Endothelial cell of umbilical vein (primary cell): ENCODE measurements around the gene TTC29. TPM values are rescaled to one million over a fixed set of nuclear protein-coding genes. Genes with fewer than 3 reads are reported as not detected.

Source experiments
- BruUV-seq: library from RNA; stranded (reverse); fragments of 400-500 nt; replicated peaks from 2 replicates; lab custom pipeline; 2021; lab: Mats Ljungman, UMichigan
- CTCF ChIA-PET: fragments of 300-600, 350-600 bp; sonication (Branson Sonifier 250); formaldehyde crosslinking; loops from one replicate; lab custom pipeline; 2021; ENCODE audit warnings: antibody characterized with exemption, inconsistent platforms; lab: Charles Lee
- POLR2A ChIA-PET: fragments of 300-600, 350-600 bp; sonication (Branson Sonifier 250); formaldehyde crosslinking; loops from one replicate; lab custom pipeline; 2021; ENCODE audit warnings: antibody characterized with exemption, inconsistent platforms; lab: Charles Lee
- DNase-seq: peaks from one replicate; pipeline ENCODE4 v3.0.0-alpha.2; 2011; ENCODE audit warnings: low read depth, low spot score
- FAIRE-seq: peaks from 2 replicates; lab custom pipeline; 2011; peaks lifted over from hg19 to GRCh38; lab: Jason Lieb, UNC
- H2AFZ ChIP-seq: 2 replicates; pipeline ENCODE4 v1.6.0; 2012; ENCODE audit warnings: low read depth, low read length, control low read depth, inconsistent platforms
- H3K27ac ChIP-seq: 2 replicates; pipeline ENCODE4 v1.5.1; 2011; ENCODE audit warnings: low read depth, mild to moderate bottlenecking, control low read depth, low read length, moderate library complexity; ENCODE audit not compliant: insufficient read depth
- H3K27me3 ChIP-seq, 2 experiments: 2 replicates each; pipeline versions ENCODE4 v1.6.0 to v1.6.1; 2011; ENCODE audit warnings: low read length in 2 of 2, mixed read lengths in 1 of 2; ENCODE audit not compliant: control insufficient read depth in 2 of 2, insufficient read depth in 2 of 2
- H3K36me3 ChIP-seq, 2 experiments: 2 replicates in 1 of 2; 3 replicates in 1 of 2; pipeline ENCODE4 v1.5.1; 2011; ENCODE audit warnings: low read length in 2 of 2, mild to moderate bottlenecking in 1 of 2, moderate library complexity in 1 of 2; ENCODE audit not compliant: control insufficient read depth in 2 of 2, insufficient read depth in 2 of 2; ENCODE audit errors: extremely low read depth in 1 of 2
- H3K4me1 ChIP-seq: 3 replicates; pipeline ENCODE4 v1.5.1; 2011; ENCODE audit warnings: mild to moderate bottlenecking, low read length; ENCODE audit not compliant: control insufficient read depth, insufficient read depth; ENCODE audit errors: extremely low read depth
- H3K4me2 ChIP-seq: 2 replicates; pipeline ENCODE4 v1.6.1; 2011; ENCODE audit warnings: low read length, control low read depth, mixed read lengths; ENCODE audit not compliant: insufficient read depth
- H3K4me3 ChIP-seq, 3 experiments: fragments of 200-600 bp in 1 of 3; sonication (generic), shearing (Covaris generic) in 1 of 3; replicated peaks in 1 of 3; 2 replicates each; pipeline ENCODE4 v1.5.1; 2011 to 2016; ENCODE audit warnings: control low read depth in 3 of 3, low read length in 3 of 3, mild to moderate bottlenecking in 2 of 3, inconsistent platforms in 1 of 3, low read depth in 1 of 3, moderate library complexity in 1 of 3; ENCODE audit not compliant: insufficient read depth in 1 of 3
- H3K79me2 ChIP-seq: 2 replicates; pipeline ENCODE4 v1.6.0; 2012; ENCODE audit warnings: low read length, inconsistent platforms; ENCODE audit not compliant: control insufficient read depth, insufficient read depth
- H3K9ac ChIP-seq: replicated peaks from 2 replicates; pipeline ENCODE3; 2011; ENCODE audit warnings: low read length, control low read depth; ENCODE audit not compliant: insufficient read depth; ENCODE audit errors: extremely low read depth
- H3K9me1 ChIP-seq: replicated peaks from 3 replicates; pipeline ENCODE4 v1.6.0; 2011; ENCODE audit warnings: mild to moderate bottlenecking, low read length; ENCODE audit not compliant: control insufficient read depth, insufficient read depth; ENCODE audit errors: extremely low read depth
- H3K9me3 ChIP-seq: replicated peaks from 2 replicates; pipeline ENCODE4 v1.5.1; 2012; ENCODE audit warnings: low read length, inconsistent platforms; ENCODE audit not compliant: control insufficient read depth, insufficient read depth
- H4K20me1 ChIP-seq: replicated peaks from 2 replicates; pipeline ENCODE3; 2011; ENCODE audit warnings: mild to moderate bottlenecking, low read length; ENCODE audit not compliant: control insufficient read depth, insufficient read depth; ENCODE audit errors: extremely low read depth
- FOS ChIP-seq: IDR thresholded peaks from 2 replicates; pipeline ENCODE4 v1.6.1; 2011; ENCODE audit warnings: mild to moderate bottlenecking, low read length, moderate library complexity, borderline replicate concordance; ENCODE audit not compliant: insufficient read depth
- GATA2 ChIP-seq: IDR thresholded peaks from 2 replicates; pipeline ENCODE4 v1.7.0; 2011; ENCODE audit warnings: low read depth, mild to moderate bottlenecking, moderate library complexity, mixed read lengths, low read length; ENCODE audit not compliant: insufficient read length, insufficient read depth
- JUN ChIP-seq: IDR thresholded peaks from 2 replicates; pipeline ENCODE4 v1.6.1; 2011; ENCODE audit warnings: borderline replicate concordance, low read depth; ENCODE audit not compliant: insufficient read length, insufficient read depth
- dilution Hi-C: fragments of 300-500 bp; cut with MboI; formaldehyde crosslinking; loops from one replicate; pipeline ENCODE4 v1.15.0; 2019; ENCODE audit warnings: low sequenced_read_pairs; ENCODE audit not compliant: extremely low pct_ligation_motif_present
- intact Hi-C: fragments of 100-400 bp; cut with micrococcal nuclease; formaldehyde crosslinking; loops from one replicate; pipeline ENCODE4 v1.10.0; 2022
- polyA plus RNA-seq, 4 experiments: library from polyadenylated mRNA; depleted of rRNA in 3 of 4; stranded (reverse) in 3 of 4; unstranded in 1 of 4; fragments of >200 nt; gene quantifications; 2 replicates each; pipeline versions ENCODE4 v1.2.1 to v1.2.3, GENCODE V29; 2011 to 2012; ENCODE audit warnings: missing spikeins in 1 of 4
- total RNA-seq: library from RNA; stranded (reverse); gene quantifications from 2 replicates; pipeline ENCODE4 v1.2.3, GENCODE V29; 2021
- TF ChIP-seq, protein P1 (sequence below): IDR thresholded peaks from 2 replicates; pipeline ENCODE4 v1.6.1; 2011; ENCODE audit not compliant: insufficient read depth, insufficient read length

TTC29 gene
- total and polyA plus RNA-seq, 2 donors (not counting 3 experiments of a cell fraction or from before 2014, with no cell fraction given): not detected

GRCh38 chr4:146847345-146847744, 98.3 kb downstream of the TTC29 start:
- Histone ChIP-seq H3K4me1 (no peaks in the 10 kb centered on the region), H4K20me1 (no peaks in the 10 kb centered on the region), H3K9me1 (no peaks in the 10 kb centered on the region), H3K4me3 (no peak overlapping the region), H3K79me2 (no peaks in the 10 kb centered on the region), H3K4me2 (no peak overlapping the region), H2AFZ (no peak overlapping the region), H3K27ac (no peak overlapping the region), H3K9me3 (no peaks in the 10 kb centered on the region), H3K27me3 (peaks cover 0 to 4% of the 10 kb centered on the region in 2 experiments), H3K9ac (no peak overlapping the region), H3K36me3 (no peaks in the 10 kb centered on the region)
- no peak for TF ChIP-seq GATA2
- TF ChIP-seq JUN: no peak
- TF ChIP-seq, protein P1, sequence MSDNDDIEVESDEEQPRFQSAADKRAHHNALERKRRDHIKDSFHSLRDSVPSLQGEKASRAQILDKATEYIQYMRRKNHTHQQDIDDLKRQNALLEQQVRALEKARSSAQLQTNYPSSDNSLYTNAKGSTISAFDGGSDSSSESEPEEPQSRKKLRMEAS: no peak
- TF ChIP-seq FOS: no peak
- POLR2A ChIA-PET: no interaction called here
- CTCF ChIA-PET: no interaction called here
- dilution Hi-C loops: no loop called here
- BruUV-seq: no TSS peak
- intact Hi-C loops: no loop called here
- FAIRE-seq (no peak), DNase-seq (no peak)

- BruUV-seq: no TSS peak
- no peaks in the 10 kb centered on the region for H4K20me1 ChIP-seq
- DNase-seq (no peak), FAIRE-seq (no peak)
- H3K27me3 ChIP-seq: peaks cover 0 to 4% of the 10 kb centered on the region in 2 experiments
- H3K36me3 ChIP-seq: no peaks in the 10 kb centered on the region
- H2AFZ ChIP-seq: no peak overlapping the region
- H3K4me2 ChIP-seq: no peak overlapping the region
- ChIA-PET POLR2A (no interaction called here), CTCF (no interaction called here)
- no peak overlapping the region for H3K9ac ChIP-seq
- no peaks in the 10 kb centered on the region for H3K9me3 ChIP-seq
- no peak overlapping the region for H3K4me3 ChIP-seq
- intact Hi-C loops (no loop called here), dilution Hi-C loops (no loop called here)
- no peaks in the 10 kb centered on the region for H3K79me2 ChIP-seq
- H3K9me1 ChIP-seq: no peaks in the 10 kb centered on the region
- no peaks in the 10 kb centered on the region for H3K4me1 ChIP-seq
- no peak overlapping the region for H3K27ac ChIP-seq
- TF ChIP-seq JUN (no peak), GATA2 (no peak)
Measured at GRCh38 chr4:146846882-146847281, 98.8 kb downstream of the TTC29 start.
